KOPT-K1 (cell line): Measurements from ENCODE around the gene DDX42.

Source experiments
- H3K27ac ChIP-seq: fragments of 200-600 bp; sonication (generic); 2 replicates; pipeline ENCODE4 v1.5.1; 2016; ENCODE audit warnings: antibody characterized with exemption, mild to moderate bottlenecking, low read depth, low read length; ENCODE audit not compliant: poor library complexity, severe bottlenecking
- H3K36me3 ChIP-seq: fragments of 200-600 bp; sonication (generic); 2 replicates; pipeline ENCODE4 v1.5.1; 2017; ENCODE audit warnings: antibody characterized with exemption, mild to moderate bottlenecking, low read length, moderate library complexity; ENCODE audit not compliant: insufficient read depth
- H3K9me3 ChIP-seq: fragments of 200-600 bp; sonication (generic); 2 replicates; pipeline ENCODE4 v1.5.1; 2017; ENCODE audit warnings: antibody characterized with exemption, low read length, mild to moderate bottlenecking; ENCODE audit not compliant: insufficient read depth, poor library complexity, severe bottlenecking

The DDX42 gene

GRCh38 chr17:63774141-63774968 is at the start of gene DDX42:
DDX42 (plus strand) TSS chr17:63774170; CDS start chr17:63787050, 12,880 bp downstream.
- Histone ChIP-seq H3K27ac (peak within 1 kb of the TSS; percentile 89), H3K36me3 (peaks cover 58% of the 10 kb centered on the region), H3K9me3 (no peaks in the 10 kb centered on the region)

DNA sequence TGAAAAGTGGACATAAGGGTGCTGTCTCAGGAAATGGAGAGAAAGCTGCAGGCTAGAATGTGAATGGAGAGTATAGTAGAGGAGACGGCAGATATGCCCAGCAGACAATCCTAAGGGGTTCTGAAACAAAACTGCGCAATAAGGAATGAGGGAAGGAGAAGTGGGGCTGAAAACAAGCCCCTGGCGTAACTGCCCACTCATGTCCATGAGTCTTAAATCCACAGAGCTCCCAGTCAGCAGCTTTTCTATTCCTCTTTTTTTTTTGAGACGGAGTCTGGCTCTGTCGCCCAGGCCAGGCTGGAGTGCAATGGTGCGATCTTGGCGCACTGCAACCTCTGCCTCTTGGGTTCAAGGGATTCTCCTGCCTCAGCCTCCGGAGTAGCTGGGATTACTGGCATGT is 38.3 kb upstream of the DDX42 start:
- Histone ChIP-seq H3K36me3 (peaks cover 12% of the 10 kb centered on the region), H3K9me3 (no peaks in the 10 kb centered on the region), H3K27ac (no peak overlapping the region)

DNA sequence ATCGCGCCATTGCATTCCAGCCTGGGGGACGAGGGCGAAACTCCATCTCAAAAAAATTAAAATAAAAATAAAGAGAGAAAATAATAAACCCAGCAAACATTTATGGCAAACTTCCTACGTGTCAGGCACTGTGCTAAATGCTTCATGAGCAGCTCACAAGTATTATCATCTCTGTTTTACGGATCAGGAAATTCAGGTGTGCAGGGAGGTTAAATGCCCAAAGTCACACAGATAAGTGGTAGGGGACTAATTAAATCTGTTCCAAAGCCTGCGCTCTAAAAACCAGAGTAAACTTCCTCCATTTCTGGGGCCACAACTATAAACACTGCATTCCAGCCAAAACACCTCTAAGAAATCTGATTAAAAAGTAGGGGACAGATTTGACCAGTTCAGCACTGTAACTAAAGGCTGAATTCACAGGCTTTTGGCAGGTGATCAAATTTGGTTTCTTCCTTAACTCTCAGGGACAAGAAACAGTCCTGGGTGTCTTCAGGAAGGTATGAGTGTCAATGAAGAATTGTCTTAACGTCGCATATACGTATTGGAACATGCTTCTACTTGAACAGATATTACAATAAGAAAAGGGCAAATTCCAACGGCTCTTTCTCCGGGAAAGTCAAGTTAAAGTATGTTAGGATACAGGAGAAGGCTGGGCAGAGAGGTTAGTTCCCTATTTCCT is 33.4 kb upstream of the DDX42 start:
- Histone ChIP-seq H3K36me3 (peaks cover 14% of the 10 kb centered on the region), H3K9me3 (no peaks in the 10 kb centered on the region), H3K27ac (peak overlapping the region; percentile 91)

- peaks cover 18% of the 10 kb centered on the region for H3K36me3 ChIP-seq
- peak overlapping the region; percentile 91 for H3K27ac ChIP-seq
- H3K9me3 ChIP-seq = no peaks in the 10 kb centered on the region
These were observed 32.9 kb upstream of the DDX42 start for GRCh38 chr17:63741143-63741407.

DNA sequence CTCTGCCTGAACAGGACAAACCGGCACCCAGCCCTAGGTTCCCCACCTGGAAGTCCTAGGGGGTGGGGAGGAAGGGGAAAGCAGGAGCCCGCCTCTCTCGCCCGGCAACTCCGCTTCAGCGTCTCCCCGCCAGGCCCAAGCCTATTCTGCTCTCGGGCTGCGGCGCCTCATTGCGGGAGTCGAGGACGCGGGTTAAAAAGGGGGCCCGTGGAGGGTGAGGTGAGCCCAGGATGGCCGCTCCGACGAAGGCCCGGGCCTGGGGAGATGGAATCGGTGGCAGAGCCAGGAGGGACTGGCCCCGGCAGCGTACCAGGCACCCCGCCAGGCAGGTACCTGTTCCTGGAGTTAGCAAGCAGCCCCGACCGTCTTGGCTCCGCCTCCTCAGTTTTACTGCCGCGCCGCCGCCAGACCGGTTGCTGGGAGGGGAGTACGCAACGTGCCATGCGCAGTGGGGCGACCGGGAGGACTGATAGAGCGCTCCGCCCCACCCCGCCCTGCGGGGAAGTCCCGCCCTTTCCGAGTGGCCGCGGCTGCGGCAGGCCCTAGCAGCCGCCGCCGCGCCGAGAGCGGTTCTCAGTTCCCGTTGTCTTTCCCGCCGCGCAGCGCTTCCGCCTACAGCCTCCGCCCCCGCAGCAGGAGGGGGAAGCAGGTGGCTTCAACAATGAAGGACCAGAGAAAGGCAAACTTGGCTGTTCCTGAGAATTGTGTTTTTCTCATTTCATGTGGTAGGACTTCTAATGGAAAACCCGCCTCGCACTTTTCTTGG is 32.4 kb upstream of the DDX42 start, which contains the start of gene STRADA:
STRADA (minus strand) TSS at position 392 of the 766 bp plus-strand sequence. CDS start 13,430 bp downstream, outside the sequence.
- H3K36me3 ChIP-seq = peaks cover 23% of the 10 kb centered on the region

GRCh38 chr17:63751806-63752205 is 22.2 kb upstream of the DDX42 start:
- H3K27ac ChIP-seq = peak overlapping the region; percentile 4
- no peaks in the 10 kb centered on the region for H3K9me3 ChIP-seq
- peaks cover 99% of the 10 kb centered on the region for H3K36me3 ChIP-seq

More for the DNA sequence above, 32.4 kb upstream of the DDX42 start, which contains the start of gene STRADA:
- no peaks in the 10 kb centered on the region for H3K9me3 ChIP-seq
- peak within 1 kb of the TSS; percentile 91 for H3K27ac ChIP-seq

- Histone ChIP-seq H3K36me3 (peaks cover 99% of the 10 kb centered on the region), H3K27ac (no peak overlapping the region), H3K9me3 (no peaks in the 10 kb centered on the region)
These were observed 21.3 kb upstream of the DDX42 start for GRCh38 chr17:63752707-63753106.

DNA sequence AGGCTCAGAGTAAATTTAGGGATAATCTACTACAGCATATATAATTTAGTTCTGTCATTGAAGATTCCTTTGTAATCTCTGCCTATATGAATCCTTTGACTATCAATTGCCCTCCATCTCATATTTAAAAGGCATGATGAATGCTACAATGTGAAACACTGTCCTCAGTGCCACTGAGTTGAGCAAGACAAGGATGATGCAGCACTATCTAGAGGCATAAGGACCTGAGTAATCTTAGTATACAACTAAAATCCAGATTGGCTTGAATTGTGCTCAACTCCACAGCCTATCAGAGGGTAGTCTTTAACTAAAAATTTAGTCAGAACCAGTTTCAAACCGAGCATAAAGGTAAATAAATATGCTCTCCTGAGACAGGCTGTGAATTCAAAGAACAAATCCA is 20.8 kb upstream of the DDX42 start:
- H3K36me3 ChIP-seq = peaks cover 99% of the 10 kb centered on the region
- H3K9me3 ChIP-seq = no peaks in the 10 kb centered on the region
- no peak overlapping the region for H3K27ac ChIP-seq

- no peak overlapping the region for H3K27ac ChIP-seq
- no peaks in the 10 kb centered on the region for H3K9me3 ChIP-seq
- peaks cover 99% of the 10 kb centered on the region for H3K36me3 ChIP-seq
These were observed 19.9 kb upstream of the DDX42 start for GRCh38 chr17:63754046-63754445.

DNA sequence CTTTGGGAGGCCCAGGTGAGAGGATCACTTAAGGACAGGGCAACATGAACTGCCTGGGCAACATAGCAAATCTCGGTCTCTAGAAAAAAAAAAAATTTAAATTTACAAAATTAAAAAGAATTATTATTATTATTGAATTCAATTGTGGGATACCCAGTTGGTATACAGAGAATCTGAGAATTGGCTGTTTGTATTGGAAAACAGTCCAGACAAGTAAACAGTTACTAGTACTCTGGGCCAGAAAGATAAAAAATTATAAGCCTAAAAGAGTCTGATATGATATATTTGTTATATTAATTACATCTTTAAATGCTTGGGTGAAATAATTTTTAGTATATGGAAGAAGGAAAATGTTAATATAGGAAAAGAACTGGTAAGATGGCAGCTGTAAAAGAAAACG is 15.5 kb upstream of the DDX42 start:
- H3K36me3 ChIP-seq = peaks cover 97% of the 10 kb centered on the region
- H3K27ac ChIP-seq = no peak overlapping the region
- no peaks in the 10 kb centered on the region for H3K9me3 ChIP-seq

DNA sequence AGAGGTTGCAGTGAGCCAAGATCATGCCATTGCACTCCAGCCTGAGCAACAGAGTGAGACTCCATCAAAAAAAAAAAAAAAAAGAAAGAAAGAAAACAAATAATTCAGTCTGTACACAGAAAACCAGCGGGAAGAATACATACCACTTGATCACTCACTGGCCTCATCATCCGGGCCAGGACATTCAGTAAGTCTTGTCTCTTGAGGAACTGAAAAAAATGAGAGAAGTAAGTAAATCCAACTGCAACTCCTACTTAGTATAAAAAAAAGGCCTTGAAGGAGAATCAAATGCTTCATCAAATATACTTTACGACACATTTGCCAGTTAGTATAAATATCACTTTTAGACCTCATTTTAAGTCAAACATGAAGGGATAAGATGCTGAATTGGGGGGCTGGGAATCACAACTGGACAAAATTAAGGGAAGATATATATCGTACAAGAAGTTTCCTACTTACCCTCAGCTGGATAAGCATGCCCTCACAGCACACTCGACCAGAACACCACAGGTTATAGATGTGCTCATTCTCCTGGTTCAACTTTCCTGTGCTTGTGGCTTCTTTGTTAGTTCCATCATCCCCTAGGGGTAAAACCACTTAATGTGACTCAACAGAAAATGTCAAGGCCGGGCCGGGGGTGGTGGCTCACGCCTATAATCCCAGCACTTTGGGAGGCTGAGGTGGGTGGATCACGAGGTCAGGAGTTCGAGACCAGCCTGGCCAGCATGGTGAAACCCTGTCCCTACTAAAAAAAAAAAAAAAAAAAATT is 13.0 kb upstream of the DDX42 start:
- peaks cover 97% of the 10 kb centered on the region for H3K36me3 ChIP-seq
- no peaks in the 10 kb centered on the region for H3K9me3 ChIP-seq
- no peak overlapping the region for H3K27ac ChIP-seq

DNA sequence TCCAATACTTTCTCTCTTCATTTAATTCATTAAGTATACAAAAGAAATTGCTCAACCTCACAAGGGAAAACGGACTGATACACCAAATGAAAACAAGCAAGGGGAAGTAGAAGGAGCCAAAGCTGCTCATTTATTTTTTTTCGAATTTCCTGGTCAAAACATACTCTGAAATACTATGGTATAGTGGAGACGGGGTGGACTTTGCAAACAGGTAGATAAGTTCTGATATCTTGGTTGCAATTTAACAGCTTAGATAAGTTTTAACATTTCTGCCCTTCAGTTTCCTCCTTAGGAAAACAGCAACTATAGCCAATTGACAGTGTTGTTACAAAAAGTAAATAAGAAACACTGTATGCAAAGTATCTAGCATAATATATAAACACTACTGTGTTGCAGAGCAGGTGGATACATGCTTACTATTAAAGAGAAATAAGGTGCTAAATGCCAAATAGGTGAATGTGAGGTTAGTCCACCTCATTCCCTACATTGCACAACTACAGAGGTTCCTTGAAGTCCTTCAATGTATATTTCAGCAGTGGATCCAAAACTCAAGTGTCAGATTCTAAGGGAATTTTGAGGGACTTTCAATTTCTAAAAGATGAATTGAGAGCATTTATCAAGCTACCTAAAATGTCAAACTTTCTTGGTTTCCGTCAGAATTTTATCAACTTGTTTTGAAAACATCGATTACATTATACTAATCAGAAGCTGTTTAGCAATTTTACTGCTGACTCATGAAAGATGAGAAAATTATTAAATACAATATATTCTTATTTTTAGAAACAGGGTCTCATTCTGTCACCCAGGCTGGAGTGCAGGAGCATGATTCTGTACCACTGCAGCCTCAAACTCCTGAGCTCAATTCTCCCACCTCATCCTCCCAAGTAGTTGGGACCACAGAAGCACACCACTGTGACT is 11.6 kb upstream of the DDX42 start:
- Histone ChIP-seq H3K9me3 (no peaks in the 10 kb centered on the region), H3K36me3 (peaks cover 97% of the 10 kb centered on the region), H3K27ac (no peak overlapping the region)

DNA sequence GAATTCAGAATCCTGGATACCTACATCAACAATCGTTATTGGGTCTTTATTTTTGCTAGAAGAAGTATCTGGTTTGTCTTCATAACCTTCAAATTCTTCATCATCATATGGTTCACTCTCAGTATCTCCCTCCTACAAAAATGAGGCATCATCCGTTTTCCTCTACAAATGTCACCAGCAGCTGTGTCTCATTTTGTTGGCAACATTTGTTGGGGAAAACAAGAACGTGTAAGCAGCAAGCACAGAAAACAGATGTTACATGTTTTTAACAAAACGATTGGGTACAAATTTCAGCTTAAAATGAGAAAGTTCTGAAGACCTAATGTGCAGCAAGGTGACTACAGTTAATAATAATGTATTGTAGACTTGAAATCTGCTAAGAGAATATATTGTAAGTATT is 9.3 kb upstream of the DDX42 start:
- no peaks in the 10 kb centered on the region for H3K9me3 ChIP-seq
- peaks cover 99% of the 10 kb centered on the region for H3K36me3 ChIP-seq
- no peak overlapping the region for H3K27ac ChIP-seq

- no peak overlapping the region for H3K27ac ChIP-seq
- no peaks in the 10 kb centered on the region for H3K9me3 ChIP-seq
- peaks cover 93% of the 10 kb centered on the region for H3K36me3 ChIP-seq
These were observed 7.2 kb upstream of the DDX42 start for GRCh38 chr17:63766754-63767153.
